NB4 (cell line): ENCODE data around the gene TRAIP.

ENCODE experiments used
- MYC ChIP-seq: IDR thresholded peaks from 2 replicates; pipeline ENCODE4 v1.6.1; 2011; ENCODE audit warnings: low read depth, low read length
- POLR2A ChIP-seq: IDR thresholded peaks from 2 replicates; pipeline ENCODE4 v1.6.1; 2011; ENCODE audit warnings: mild to moderate bottlenecking; ENCODE audit not compliant: insufficient read length; ENCODE audit errors: extremely low read depth
- TF ChIP-seq, protein P1 (sequence below): IDR thresholded peaks from one replicate; pipeline ENCODE4 v1.5.1; 2012; ENCODE audit warnings: low read depth, low read length
- TF ChIP-seq, protein P2 (sequence below): IDR thresholded peaks from 2 replicates; pipeline ENCODE4 v1.6.1; 2011; ENCODE audit warnings: low read depth, low read length

DNA sequence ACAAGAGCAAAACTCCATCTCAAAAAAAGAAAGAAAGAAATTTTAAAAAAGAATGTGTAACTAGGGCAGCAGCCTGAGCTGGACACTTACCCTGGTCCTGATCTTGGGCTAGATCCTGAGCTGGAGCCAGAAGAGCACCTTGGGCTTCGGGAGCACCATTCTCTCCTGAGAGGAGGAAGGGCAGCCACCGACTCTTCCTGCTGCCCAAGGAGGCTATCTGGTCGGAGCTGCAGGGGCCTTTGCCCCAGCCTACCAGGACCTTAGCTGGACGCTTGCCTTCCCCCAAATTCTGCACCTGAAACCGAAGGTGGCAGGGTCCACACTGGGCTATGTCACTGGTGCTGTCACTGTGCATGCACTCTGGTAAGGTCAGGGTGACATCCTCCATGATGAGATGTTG, 20.2 kb upstream of the TRAIP start:
- no peak for TF ChIP-seq POLR2A
- TF ChIP-seq, protein P1, sequence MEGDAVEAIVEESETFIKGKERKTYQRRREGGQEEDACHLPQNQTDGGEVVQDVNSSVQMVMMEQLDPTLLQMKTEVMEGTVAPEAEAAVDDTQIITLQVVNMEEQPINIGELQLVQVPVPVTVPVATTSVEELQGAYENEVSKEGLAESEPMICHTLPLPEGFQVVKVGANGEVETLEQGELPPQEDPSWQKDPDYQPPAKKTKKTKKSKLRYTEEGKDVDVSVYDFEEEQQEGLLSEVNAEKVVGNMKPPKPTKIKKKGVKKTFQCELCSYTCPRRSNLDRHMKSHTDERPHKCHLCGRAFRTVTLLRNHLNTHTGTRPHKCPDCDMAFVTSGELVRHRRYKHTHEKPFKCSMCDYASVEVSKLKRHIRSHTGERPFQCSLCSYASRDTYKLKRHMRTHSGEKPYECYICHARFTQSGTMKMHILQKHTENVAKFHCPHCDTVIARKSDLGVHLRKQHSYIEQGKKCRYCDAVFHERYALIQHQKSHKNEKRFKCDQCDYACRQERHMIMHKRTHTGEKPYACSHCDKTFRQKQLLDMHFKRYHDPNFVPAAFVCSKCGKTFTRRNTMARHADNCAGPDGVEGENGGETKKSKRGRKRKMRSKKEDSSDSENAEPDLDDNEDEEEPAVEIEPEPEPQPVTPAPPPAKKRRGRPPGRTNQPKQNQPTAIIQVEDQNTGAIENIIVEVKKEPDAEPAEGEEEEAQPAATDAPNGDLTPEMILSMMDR = no peak
- TF ChIP-seq, protein P2, sequence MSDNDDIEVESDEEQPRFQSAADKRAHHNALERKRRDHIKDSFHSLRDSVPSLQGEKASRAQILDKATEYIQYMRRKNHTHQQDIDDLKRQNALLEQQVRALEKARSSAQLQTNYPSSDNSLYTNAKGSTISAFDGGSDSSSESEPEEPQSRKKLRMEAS = no peak
- TF ChIP-seq MYC = no peak
